ENCODE measurements around the gene KMT2E.

KMT2E gene

DNA sequence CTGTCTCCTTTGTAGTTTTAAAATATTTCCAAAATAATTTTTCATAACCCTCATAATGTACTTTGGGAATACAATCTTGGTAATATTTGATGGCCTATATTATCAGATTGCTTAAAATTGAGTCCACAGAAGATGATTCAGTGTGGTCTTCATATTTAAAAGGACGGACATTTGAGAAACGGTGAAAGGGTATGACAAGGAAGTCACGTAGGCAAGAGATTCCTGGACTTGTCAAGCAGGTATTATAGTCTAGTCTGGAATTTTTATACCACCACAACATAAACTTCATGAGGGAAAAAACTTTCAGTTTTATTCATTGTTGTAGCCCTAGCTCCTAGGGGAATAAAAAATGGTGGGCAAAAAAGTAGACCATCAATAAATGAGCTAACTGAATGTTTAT, 82.3 kb downstream of the KMT2E start:
- no peak for DNase-seq

DNA sequence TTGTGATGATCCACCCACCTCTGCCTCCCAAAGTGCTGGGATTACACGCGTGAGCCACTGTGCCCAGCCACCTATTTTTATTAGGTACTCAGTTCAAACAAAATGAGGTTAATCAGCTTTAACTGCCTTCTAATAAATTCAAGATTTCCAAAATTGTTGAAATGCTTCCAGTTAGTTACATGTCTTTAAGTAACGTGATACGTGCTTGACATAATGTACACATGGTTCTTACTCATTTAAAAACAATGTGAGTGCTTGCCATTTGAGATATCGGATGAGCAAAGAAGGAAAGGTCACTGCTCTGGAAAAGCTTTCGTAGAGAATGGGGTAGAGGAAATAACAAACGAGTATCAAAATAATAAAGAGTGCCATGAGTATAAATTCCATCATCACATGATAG, 83.6 kb downstream of the KMT2E start:
- DNase-seq = no peak

DNA sequence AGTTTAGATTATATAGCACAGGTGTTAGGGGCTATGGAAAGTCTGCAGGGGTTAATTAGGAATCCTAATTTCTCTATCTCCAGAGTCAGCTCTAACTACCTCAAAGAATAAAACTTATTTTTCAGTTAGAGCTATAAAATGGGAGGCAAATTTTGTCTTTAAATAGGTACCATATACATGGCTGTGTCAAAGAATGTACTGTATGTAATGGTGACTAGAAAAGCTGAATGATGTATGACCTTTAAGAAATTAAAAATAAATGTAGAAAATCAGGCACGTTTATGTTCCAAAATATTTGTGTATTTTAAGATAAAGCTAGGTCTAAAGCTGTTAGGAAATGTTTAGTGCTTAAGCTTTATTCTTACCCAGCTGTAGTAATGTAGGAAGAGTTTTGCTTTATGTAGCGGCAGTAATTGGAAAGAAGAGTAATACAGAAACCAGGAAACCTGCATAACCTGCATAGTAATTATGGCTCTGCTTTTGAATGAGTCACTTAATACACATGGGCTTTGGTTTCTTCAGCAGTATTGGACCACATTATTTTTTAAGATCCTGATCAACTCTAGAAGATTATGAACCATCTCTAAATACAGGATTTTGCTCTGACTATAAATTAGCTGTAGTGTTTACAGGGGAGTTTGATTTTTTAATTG, 85.0 kb downstream of the KMT2E start:
- DNase-seq = no peak

DNA sequence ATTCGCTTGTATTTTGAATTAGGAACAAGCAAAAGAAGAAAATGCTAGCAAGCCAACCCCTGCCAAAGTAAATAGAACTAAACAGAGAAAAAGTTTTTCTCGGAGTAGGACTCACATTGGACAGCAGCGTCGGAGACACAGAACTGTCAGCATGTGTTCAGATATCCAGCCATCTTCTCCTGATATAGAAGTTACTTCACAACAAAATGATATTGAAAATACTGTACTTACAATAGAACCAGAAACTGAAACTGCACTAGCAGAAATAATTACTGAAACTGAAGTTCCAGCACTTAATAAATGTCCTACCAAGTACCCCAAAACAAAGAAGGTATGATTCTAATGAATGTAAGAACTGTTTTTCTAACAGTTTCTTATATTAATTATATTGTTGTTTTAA, 87.9 kb downstream of the KMT2E start:
- DNase-seq = no peak

DNA sequence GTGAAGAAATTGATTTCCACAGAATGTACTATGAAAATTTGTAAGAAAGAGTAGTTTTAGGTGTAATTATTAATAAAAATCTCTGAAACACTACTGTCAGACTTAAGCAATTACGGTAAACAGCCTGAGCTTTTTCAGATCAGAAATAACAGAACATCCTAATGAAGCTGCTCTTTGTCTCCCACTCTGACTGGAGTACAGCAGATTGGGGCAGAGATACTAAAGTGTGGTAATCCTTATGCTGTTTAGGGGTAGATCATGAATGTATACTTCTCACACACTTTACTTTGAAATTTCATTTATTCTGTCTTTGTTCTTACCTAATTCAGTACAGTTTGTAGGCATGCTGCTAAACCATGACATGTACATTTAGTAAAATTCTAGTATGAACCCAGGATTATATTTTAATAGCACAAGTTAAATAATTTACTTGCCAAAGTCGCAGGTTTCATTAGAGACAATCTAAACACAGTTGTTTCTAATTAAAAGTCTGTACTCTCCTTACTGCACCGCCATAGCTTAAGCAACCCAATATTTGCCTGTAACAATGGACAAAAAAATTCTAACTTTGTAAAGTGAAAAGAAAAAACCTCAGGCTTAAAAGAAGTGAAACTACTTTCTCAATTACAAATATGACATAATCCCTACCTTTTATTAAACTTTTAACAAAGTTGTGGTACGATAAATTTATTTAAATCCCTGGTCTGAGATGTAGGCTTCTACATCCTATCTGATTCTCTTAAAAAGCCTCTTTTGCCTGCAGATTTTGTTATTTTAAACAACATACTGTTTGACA, 88.8 kb downstream of the KMT2E start:
- DNase-seq = no peak

DNA sequence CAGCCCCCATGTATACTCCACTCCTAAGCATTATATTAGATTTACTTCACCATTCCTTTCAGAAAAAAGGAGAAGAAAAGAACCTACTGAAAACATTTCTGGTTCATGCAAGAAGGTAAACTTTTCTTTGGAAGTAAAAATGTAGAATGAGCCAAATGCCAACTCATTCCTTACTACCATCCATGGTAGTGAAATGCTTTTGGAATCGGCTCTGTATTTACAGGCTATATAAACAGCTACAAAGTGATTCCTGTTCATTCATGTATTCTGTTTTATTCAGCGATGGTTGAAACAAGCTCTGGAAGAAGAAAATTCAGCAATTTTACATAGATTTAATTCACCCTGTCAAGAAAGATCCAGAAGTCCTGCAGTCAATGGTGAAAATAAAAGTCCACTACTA, 91.6 kb downstream of the KMT2E start:
- DNase-seq = no peak

DNA sequence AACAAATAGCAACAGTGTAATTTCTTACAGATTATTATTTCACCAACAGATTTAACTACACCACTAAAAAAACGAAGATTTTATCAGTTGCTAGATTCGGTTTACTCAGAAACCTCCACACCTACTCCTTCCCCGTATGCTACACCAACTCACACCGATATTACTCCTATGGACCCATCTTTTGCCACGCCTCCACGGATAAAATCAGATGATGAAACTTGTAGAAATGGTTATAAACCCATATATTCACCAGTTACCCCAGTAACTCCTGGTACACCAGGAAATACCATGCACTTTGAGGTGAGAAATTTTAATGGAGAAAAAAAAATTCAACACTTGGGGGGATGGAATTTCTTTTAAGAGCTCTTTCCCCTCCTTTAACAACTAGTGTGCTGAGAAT, 92.5 kb downstream of the KMT2E start:
- DNase-seq = no peak

DNA sequence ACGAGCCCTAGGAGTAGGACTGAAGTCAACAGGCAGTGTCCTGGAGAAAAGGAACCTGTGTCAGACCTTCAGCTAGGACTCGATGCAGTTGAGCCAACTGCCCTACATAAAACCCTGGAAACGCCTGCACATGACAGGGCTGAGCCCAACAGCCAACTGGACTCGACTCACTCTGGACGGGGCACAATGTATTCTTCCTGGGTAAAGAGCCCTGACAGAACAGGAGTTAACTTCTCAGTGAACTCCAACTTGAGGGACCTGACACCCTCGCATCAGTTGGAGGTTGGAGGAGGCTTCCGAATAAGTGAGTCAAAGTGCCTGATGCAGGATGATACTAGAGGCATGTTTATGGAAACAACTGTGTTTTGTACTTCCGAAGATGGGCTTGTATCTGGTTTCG, 93.5 kb downstream of the KMT2E start:
- DNase-seq = no peak

DNA sequence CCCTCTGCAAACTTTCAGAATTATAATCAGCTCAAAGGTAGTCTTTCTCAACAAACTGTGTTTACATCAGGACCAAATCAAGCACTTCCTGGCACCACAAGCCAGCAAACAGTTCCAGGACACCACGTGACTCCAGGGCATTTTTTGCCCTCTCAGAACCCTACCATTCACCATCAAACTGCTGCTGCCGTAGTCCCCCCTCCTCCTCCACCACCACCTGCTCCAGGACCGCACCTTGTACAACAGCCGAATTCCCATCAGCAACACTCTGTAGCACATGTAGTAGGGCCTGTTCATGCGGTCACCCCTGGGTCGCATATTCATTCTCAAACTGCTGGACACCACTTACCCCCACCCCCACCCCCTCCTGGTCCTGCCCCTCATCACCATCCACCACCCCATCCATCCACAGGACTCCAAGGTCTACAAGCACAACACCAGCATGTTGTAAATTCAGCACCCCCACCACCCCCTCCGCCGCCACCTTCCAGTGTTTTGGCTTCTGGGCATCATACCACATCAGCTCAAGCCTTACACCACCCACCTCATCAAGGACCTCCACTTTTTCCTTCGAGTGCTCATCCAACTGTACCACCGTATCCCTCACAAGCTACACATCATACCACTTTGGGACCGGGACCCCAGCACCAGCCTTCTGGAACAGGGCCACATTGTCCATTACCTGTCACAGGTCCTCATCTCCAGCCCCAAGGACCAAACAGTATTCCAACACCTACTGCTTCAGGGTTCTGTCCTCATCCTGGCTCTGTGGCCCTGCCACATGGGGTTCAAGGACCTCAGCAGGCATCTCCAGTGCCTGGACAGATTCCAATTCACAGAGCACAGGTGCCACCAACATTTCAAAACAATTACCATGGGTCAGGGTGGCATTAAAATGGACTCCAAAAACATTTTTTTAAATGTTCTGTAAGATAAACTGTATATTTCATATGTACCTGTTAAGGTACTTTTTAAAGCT, 98.7 kb downstream of the KMT2E start:
- DNase-seq = no peak

DNA sequence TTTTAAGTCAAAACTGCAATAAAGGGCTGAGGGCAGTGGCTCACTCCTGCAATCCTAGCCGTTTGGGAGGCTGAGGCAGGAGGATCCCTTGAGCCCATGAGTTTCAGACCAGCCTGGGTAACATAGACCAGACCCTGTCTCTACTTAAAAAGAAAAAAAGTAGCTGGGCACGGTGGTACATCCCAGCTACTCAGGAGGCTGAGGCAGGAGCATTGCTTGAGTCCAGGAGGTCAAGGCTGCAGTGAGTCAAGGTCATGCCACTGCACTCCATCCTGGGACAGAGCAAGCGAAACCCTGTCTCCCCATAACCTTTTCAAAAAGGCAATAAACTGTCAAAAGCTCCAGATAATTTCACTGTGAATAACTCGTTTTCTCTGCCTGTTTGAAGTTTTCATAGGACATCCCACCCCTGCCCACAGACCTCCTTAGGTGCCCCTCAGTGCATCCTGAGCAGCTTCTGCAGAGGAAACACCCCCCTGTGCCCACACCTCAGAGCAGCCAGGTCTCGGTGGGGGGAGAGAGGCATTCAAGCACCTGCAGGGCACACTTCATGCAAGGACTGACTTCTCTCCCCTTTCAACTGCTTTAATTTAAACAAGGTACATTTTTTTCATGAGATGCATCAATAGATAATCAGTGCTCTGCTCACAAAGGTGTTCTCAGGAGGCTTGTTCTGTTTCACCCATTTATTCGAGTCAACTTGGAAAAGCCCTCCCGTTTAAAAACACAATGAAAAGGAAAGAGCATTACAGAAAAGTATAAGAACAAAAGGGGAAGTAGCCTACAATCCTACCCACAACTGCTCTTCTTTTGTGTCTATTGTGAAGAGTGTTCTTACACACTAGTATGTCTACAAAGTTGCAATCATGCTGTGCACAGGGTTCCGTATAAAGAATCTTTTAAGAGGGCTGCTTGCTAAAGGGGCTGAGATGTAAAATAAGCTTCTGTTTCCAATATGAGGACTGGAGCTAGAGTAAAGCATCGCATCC, 104.9 kb downstream of the KMT2E start:
- peak; percentile 30 for DNase-seq

DNA sequence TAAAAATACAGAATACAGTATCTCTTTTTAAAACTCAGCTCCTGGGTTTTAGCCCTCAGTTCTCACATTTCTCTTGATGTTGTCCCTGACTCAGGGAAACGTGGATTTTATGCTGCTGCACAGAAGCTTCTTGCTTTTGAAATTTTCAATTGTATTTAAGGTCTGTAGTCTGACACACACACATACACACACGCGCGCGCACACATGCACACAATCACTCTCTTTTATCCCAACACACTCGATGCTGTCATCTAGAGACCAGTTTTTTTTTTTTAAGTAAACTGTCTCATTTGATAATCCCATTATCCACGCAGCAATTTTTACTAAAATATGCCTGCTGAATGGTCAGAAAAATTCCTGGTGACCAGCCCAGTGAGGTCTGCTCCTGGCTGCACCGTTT, 108.6 kb downstream of the KMT2E start:
- no peak for DNase-seq

DNA sequence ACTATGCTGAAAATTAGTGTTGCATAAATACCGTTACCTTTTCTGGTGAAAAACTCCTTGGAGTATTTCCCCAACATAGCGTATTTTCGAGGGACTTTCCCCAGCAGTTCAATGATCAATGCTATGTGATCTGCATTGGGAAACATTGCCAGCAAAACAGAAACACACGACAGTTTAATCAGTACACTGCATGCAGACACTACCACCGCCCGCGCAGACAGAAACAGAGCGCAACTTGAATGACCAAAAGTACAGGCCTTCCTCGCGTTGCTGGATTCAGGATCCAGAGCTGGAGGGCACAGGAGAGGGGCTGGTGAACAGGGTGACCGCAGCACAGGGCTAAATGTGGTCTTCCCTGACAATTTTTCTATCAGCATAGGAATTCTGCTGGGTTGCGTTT, 111.7 kb downstream of the KMT2E start:
- no peak for DNase-seq

DNA sequence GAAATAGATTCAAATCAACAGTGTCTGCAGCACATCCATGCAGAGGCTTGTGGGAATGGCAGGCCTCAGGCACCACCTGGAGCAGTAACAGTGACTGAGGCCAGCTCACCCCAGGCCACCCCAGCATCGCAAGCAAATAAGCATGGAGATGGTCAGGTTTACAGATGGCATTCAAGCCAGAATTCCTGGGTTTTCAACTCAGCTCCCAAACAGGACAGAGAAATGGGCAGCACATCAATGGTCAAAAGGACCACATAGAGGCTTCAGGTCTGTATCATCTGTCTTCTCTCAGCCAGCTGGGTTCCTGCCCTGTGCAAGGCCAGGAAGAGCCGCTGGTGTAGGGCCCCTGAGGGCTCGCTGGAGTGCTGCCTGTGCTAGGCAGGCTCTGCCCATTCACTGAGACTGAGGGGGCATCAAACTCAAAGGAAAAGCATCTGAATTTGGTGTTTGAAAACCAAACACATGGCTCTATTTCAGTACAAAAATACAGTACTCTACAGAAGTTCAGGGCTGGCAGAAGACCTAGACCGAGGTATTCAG, 112.5 kb downstream of the KMT2E start:
- DNase-seq = no peak

DNA sequence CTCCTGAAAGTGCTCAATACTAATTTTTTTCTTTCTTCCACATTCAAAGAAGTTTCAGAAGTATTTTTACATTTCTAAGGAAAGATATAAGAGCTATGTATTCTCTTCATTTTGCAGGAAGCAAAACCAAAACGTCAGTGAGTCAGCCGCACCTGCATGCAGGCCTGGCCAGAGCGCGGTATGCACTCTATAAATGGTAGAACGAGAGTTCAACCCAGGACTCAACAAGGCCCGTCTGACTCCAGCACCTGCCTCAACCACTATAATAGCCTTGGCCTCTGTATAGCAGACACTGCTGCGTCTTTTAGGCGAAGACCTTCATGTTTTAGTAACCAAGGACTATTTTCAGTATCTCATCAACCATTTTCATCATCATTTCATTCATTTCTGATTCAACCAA, 113.2 kb downstream of the KMT2E start:
- DNase-seq = no peak

DNA sequence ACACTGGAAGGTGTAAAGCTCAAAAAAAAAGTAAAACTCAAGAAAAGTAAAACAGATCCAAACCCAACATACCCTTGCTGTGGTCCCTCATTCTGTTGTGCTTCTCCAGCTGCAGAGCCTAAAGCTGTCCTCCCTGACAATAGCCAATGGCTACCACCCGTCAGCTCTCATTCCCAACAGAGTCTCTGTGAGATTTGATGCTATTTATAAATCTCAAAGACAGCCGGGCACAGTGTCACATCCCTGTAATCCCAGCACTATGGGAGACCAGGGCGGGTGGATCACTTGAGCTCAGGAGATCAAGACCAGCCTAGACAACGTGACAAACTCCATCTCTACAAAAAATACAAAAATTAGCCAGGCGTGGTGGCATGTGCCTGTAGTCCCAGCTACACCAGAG, 116.0 kb downstream of the KMT2E start:
- DNase-seq = no peak

DNA sequence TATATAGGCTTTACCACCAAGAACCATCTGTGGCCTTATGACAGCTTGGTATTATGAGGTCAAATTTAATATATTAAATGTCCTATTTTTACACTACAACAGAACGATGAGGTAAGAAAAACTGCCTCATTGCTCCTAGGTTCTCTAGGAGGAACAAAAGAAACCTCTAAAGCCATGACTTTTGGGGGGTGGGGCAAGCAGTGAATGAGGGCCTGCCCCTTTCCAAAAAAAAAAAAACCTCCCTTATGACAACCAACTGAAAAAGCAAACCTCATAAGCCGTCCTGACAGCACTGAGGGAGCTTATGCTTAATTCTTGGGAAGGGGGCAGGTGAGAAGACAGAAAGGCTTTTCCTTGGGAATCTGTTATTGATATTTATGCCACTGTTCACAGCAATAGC, 116.6 kb downstream of the KMT2E start:
- no peak for DNase-seq

DNA sequence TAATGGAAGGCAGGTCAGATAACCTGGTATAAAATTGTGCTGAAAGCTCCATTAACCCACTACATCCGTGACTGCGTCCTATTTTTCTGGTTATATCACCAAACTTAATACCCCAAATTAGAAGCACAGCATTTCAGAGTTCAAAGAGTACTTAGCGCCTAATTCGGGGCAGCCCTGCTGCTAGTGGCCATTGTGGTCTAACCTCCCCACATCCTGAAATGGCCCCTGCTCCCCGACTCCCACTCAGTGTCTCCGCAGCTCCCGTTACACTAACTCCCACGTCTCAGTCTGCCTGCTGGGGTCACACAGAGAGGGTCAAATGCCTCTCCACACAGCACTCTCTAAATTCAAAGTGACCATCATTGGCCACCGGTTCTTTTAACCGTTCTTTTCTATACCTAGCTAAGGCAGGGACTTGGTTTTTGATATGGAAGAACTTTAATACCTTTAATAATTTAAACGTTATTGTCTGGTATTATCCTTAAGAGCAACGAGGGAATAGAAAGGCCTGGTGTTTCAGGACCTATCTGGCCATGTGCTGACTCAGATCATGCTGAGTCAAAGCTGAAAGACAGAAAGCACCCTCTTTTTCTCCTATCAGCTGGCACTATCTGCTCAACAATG, 117.1 kb downstream of the KMT2E start:
- DNase-seq = no peak

DNA sequence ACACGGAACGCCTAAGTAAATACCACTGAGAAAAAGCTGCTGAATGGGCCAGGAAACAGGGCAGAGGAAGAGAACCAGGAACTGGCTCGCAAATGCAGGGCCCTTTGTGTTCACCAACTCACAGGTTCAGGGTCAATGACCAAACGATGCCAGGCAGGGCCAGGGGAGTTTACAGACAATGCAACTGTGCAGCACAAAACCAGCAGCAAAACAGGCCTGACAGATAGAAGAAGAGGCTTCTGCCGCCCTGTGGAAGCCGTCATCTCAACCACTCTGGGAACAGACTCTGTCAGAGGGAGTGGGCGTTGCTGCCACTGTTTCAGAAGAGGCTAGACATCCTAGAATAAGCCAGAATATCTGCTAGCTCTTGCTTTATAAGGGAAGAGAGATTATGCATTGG, 117.9 kb downstream of the KMT2E start:
- no peak for DNase-seq

DNA sequence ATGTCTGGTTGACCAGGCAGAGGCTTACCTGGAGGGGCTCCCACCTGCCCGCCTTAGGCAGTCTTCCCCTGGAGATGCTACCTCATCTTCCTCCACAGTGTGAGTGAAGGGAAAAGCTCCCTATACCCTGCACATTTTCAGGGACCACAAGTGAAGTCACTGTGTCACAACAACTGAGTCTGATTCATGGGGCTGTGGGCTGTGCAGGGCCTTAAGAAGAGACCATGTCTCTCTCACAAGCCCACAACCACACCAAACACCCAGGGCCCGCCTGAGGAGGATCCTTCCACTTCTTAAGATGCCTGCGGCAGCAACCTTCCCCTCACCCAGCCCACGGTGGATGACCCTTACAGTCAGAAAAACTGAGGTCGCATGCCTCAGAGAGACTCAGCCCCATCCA, 118.3 kb downstream of the KMT2E start:
- DNase-seq = no peak

DNA sequence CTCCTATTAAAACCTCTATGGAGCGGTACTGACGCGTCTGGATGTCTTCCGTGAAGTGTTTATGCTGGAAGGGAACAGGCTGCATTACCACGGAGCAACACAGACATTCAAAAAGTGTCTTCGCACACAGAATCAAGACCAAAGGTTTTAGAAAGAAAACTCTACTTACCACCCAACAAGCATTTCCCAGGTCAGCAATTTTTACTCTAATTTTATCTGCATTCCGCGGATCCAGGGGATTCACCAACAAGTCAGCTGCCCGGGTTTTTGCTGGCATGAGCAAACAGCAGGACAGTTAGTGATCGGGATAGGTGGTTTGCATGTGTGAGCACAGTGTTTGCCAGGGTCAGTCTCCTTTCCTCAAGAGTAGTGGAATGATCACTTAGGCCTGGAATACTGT, 118.8 kb downstream of the KMT2E start:
- DNase-seq = no peak

DNA sequence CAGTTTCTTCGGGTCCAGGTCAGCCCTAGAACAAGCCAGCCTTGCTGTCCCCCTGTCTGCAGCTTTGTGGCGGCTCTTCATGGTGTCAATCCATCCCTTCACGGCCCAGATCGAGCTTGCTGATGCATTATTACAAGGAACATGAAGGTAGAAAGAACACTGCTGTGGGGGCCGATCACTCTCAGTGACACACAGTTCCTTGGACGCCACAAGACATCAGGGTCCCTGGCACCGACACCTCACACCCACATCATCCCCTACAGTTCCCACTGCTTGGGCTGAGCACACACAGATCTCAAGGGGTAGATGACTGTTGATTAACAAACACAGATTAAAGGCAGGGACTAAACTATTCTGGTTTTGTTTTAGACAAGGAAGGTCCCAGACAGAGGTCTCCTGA, 119.4 kb downstream of the KMT2E start:
- DNase-seq = no peak
